Natural killer cell treated with Interleukin-12 subunit alpha and Interleukin-12 subunit beta and Interleukin-15 and Interleukin-18, amount 100 ng/mL, for 72 hours (primary cell): ENCODE results near the gene AQP3. TPM values are rescaled to one million over a fixed set of nuclear protein-coding genes. Genes with fewer than 3 reads are reported as not detected.
"Not testable (repeated sequence)": the region's sequence is repeated elsewhere in the genome, so short reads cannot be mapped to it uniquely, and the experiment has no call there.

ENCODE experiments used
- ATAC-seq, 2 donors: fragments of 150-1000 bp; cut with Tn5 transposase in 1 of 2; sonication (Bioruptor Pico), chemical (Tn5 transposase) in 1 of 2; 2 replicates each; pipeline ENCODE4 v1.10.0; 2021
- DNase-seq: peaks from one replicate; pipeline ENCODE4 v3.0.0; 2022; ENCODE audit warnings: low spot score
- H3K27ac Mint-ChIP-seq, 2 donors: 1 replicate in 1 of 2; 2 replicates in 1 of 2; pipeline ENCODE4 v1.8.0; 2022; ENCODE audit warnings: mixed read lengths in 2 of 2, mild to moderate bottlenecking in 1 of 2, moderate library complexity in 1 of 2
- H3K27me3 Mint-ChIP-seq, 2 donors: 1 replicate in 1 of 2; 2 replicates in 1 of 2; pipeline ENCODE4 v1.8.0; 2022; ENCODE audit warnings: mixed read lengths in 2 of 2
- H3K36me3 Mint-ChIP-seq: one replicate; pipeline ENCODE4 v1.8.0; 2022; ENCODE audit warnings: mixed read lengths
- H3K4me1 Mint-ChIP-seq, 2 donors: 1 replicate in 1 of 2; 2 replicates in 1 of 2; pipeline ENCODE4 v1.8.0; 2022; ENCODE audit warnings: low read depth in 2 of 2, mixed read lengths in 2 of 2, mild to moderate bottlenecking in 1 of 2
- H3K4me3 Mint-ChIP-seq: one replicate; pipeline ENCODE4 v1.8.0; 2022; ENCODE audit warnings: mixed read lengths
- H3K9me3 Mint-ChIP-seq: 2 replicates; pipeline ENCODE4 v1.8.0; 2022; ENCODE audit warnings: mixed read lengths
- total RNA-seq, 2 donors: library from RNA; stranded (reverse); gene quantifications; one replicate each; pipeline ENCODE4 v1.2.3, GENCODE V29; 2022

AQP3 gene
- total RNA-seq, 2 donors from 2014 or later: 1.4 to 1.9 TPM

DNA sequence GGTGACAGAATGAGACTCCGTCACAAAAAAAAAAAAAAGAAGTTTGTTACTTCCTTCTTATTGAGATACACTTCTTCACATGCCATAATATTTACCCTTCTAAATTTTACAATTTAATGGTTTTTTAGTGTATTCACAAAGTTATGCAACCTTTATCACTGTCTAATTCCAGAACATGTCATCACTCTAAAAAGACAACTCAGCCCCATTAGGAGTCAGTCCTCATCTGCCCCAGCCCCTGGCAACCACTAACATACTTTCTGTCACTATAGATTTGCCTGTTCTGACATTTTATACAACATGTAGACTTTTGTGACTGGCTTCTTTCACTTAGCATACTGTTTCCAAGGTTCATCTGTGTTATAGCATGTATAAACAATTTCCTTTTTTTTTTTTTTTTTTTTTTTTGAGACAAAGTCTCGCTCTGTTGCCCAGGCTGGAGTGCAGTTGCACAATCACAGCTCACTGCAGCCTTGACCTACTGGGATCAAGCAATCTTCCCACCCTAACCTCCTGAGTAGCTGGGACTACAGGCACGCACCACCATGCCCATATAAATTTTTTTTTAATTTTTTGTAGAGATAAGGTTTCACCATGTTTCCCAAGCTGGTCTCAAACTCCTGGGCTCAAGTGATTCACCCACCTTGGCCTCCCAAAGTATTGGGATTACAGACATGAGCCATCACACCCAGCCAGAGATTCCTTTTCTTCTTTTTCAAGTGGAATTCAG lies 18.0 kb downstream of the AQP3 start:
- Mint-ChIP-seq H3K4me1 (peaks cover 5 to 9% of the 10 kb centered on the region in 2 donors), H3K27ac (no peak overlapping the region), H3K36me3 (no peaks in the 10 kb centered on the region), H3K9me3 (no peaks in the 10 kb centered on the region), H3K27me3 (no peaks in the 10 kb centered on the region), H3K4me3 (no peak overlapping the region)
- ATAC-seq (no peak), DNase-seq (no peak)

DNA sequence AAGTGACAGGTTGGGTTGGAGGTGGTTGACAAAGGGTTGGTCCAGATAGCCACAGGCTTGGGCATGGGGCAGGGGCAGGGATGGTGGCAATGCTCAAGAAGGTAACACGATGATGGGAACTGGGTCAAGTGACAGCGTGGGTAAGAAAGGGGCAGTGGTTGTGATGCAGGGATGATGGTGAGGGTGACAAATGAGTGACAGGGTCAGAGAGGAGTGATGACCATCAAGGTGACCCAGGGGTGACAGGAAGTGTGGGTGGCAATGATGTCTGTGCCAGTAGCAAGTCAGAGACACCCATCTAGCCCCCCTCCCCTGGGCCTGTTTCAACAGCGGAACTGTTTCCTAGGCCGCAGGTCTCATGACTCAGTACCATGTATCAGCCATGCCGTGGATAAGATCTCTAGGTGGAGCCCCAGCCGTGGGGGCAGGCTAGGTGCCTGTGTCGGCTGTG lies 20.5 kb downstream of the AQP3 start:
- no peaks in the 10 kb centered on the region for H3K27me3 Mint-ChIP-seq
- H3K4me3 Mint-ChIP-seq: no peak overlapping the region
- peak; percentile 74 to 86 for ATAC-seq
- no peak for DNase-seq
- peaks cover 5 to 9% of the 10 kb centered on the region in 2 donors for H3K4me1 Mint-ChIP-seq
- peak overlapping the region in 1 of 2 donors; percentile 1 for H3K27ac Mint-ChIP-seq
- H3K36me3 Mint-ChIP-seq: no peaks in the 10 kb centered on the region
- H3K9me3 Mint-ChIP-seq: no peaks in the 10 kb centered on the region

DNA sequence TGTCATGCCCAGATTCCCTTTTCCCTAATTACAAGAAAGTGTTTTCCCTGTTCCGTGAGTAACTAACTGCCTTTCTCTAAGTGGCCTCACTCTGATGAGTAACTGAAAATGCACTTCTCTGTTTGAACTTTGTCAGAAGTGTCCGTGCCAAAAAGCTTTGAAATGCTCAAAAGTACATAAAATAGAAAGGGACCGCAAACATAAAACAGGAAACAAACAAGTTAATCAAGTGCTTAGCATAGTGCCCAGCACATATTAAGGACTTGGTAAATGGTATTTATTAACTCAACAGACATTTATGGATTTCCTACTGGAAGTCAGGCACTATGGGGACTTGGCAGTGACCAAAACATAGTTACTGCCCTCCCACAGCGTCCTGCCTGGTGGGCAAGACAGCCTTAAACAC lies 22.3 kb downstream of the AQP3 start:
- H3K27me3 Mint-ChIP-seq: peaks cover 0 to 4% of the 10 kb centered on the region in 2 donors
- H3K4me3 Mint-ChIP-seq: no peak overlapping the region
- H3K36me3 Mint-ChIP-seq: no peaks in the 10 kb centered on the region
- DNase-seq (no peak), ATAC-seq (no peak)
- H3K4me1 Mint-ChIP-seq: peaks cover 5 to 9% of the 10 kb centered on the region in 2 donors
- H3K9me3 Mint-ChIP-seq: no peaks in the 10 kb centered on the region
- no peak overlapping the region for H3K27ac Mint-ChIP-seq

DNA sequence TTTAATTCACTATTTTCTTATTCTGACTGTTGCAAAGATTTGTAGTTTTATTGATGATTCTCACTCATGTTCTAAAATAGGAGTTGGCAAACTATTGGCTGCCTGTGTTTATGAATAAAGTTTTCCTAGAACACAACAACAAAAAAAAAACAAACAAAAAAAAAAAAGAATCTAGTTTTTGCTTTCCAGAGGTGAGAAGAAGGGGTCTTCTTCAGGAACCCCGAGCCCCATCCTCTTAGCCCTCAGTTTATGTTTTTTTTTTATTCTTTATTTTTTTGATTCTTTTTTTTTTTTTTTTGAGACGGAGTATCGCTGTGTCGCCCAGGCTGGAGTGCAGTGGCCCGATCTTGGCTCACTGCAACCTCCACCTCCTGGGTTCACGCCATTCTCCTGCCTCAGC lies 22.9 kb downstream of the AQP3 start:
- H3K4me3 Mint-ChIP-seq: not testable (repeated sequence)

DNA sequence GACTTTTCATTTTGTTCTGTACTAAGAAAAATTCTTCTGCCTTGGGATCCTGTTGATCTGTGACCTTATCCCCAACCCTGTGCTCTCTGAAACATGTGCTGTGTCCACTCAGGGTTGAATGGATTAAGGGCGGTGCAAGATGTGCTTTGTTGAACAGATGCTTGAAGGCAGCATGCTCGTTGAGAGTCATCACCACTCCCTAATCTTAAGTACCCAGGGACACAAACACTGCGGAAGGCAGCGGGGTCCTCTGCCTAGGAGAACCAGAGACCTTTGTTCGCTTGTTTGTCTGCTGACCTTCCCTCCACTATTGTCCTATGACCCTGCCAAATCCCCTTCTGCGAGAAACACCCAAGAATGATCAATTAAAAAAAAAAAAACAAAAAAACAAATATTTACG lies 23.4 kb downstream of the AQP3 start:
- H3K36me3 Mint-ChIP-seq, DNase-seq, H3K27ac Mint-ChIP-seq, ATAC-seq, H3K27me3 Mint-ChIP-seq, H3K4me3 Mint-ChIP-seq, H3K9me3 Mint-ChIP-seq, H3K4me1 Mint-ChIP-seq: not testable (repeated sequence)

More for the DNA sequence above, 22.9 kb downstream of the AQP3 start:
- not testable (repeated sequence) for H3K4me1 Mint-ChIP-seq, ATAC-seq, H3K27me3 Mint-ChIP-seq, H3K9me3 Mint-ChIP-seq, H3K27ac Mint-ChIP-seq, H3K36me3 Mint-ChIP-seq, DNase-seq

DNA sequence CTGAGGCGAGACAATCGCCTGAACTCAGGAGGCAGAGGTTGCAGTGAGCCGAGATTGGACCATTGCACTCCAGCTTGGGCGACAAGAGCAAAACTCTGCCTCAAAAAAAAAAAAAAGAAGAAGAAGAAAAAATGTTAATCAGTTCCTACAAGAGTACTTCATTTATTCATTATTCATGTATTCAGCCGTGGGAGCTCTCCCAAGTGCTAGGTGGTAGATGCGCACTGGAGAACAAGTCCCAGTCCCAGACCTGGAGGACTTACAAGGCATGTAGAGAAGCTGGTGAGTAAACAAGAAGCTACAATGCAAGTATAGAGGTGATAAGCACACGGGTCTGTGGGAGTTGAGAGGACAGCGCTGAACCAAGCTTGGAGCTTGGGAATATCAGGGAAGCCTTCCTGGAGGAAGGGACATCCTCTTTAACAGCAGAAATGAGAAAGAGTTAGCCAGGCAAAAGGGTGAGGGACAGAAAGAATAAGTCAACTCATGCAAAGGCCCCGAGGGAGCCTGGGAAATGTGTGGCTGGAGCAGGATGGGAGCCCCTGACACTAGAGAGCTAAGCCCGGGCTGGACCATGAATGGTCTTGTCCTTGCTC lies 27.6 kb downstream of the AQP3 start:
- Mint-ChIP-seq H3K4me3 (no peak overlapping the region), H3K27ac (peak overlapping the region in 1 of 2 donors; percentile 6), H3K4me1 (peaks cover 6 to 17% of the 10 kb centered on the region in 2 donors), H3K9me3 (no peaks in the 10 kb centered on the region), H3K27me3 (peaks cover 3 to 7% of the 10 kb centered on the region in 2 donors), H3K36me3 (no peaks in the 10 kb centered on the region)
- ATAC-seq (no peak), DNase-seq (no peak)

DNA sequence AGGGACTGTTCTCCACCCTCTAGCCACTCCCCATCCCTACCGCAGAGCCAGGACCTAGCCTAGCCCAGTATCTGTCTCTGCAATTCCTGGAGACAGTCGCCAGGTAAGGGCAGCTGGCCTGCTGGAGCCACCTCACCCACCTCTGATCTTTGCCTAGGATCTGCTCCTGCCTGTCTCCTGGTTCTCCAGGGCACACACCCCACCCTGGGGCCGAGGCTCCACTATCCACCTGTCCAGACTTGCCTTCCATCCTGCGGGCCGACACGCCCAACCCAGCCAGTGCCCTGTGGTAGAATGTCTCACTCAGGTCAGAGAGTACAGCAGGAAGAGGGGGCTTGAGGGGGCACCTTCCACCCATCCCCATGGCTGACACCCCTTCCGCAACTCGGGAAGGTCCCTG lies 29.3 kb downstream of the AQP3 start:
- DNase-seq (no peak), ATAC-seq (no peak)
- H3K4me3 Mint-ChIP-seq: no peak overlapping the region
- H3K27ac Mint-ChIP-seq: no peak overlapping the region
- no peaks in the 10 kb centered on the region for H3K36me3 Mint-ChIP-seq
- peaks cover 6 to 17% of the 10 kb centered on the region in 2 donors for H3K4me1 Mint-ChIP-seq
- peaks cover 3 to 7% of the 10 kb centered on the region in 2 donors for H3K27me3 Mint-ChIP-seq
- H3K9me3 Mint-ChIP-seq: no peaks in the 10 kb centered on the region

DNA sequence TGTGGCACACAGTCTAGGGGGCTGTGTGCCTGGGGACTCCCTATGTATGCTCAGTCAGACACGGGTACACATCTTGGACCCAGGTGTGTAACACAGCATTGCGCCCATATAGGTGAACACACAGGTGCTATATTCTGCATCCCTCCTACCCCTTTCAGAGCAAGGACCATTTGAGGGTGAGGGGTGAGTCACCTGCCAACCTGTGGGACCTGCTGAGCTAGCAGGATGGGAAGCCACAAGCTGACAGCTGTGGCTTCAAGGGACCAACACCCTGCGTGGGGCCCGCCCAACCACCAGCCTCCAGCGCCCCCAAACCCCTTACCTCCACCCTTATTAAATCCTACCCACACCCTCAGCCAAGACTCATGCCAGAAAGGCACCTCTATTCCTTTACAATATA lies 30.4 kb downstream of the AQP3 start:
- DNase-seq (no peak), ATAC-seq (no peak)
- no peaks in the 10 kb centered on the region for H3K36me3 Mint-ChIP-seq
- H3K4me1 Mint-ChIP-seq: peaks cover 6 to 17% of the 10 kb centered on the region in 2 donors
- no peaks in the 10 kb centered on the region for H3K9me3 Mint-ChIP-seq
- peaks cover 3 to 7% of the 10 kb centered on the region in 2 donors for H3K27me3 Mint-ChIP-seq
- H3K4me3 Mint-ChIP-seq: no peak overlapping the region
- no peak overlapping the region for H3K27ac Mint-ChIP-seq

DNA sequence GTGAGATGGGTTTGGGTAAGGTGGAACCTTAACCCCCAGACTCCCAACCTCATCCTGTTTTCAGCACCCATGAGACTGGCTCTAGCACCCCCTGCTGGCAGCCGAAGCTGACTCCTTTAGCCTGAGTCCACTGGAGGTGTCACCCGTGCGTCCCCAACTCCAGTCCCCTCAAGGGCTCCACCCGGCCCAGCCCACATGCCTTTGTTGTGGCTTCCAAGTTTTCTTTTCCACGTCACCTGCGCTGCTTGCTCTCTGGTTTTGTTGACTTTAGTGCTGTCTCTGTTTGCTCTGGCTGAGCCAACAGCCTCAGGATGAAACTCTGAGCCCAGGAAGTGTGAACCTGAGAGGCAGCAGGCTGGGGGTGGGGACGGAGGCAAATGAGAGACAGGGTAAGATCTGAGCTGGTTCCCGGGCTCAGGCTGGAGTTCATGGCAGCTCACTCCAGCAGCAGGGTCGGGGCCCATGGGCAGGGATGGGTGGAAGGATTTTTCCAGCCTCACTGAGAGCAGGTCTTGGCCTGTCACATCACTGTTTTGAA lies 31.8 kb downstream of the AQP3 start:
- H3K36me3 Mint-ChIP-seq: no peaks in the 10 kb centered on the region
- H3K4me3 Mint-ChIP-seq: peak overlapping the region; percentile 20
- no peaks in the 10 kb centered on the region for H3K9me3 Mint-ChIP-seq
- H3K27ac Mint-ChIP-seq: peak overlapping the region in 1 of 2 donors; percentile 2
- H3K4me1 Mint-ChIP-seq: peaks cover 6 to 17% of the 10 kb centered on the region in 2 donors
- H3K27me3 Mint-ChIP-seq: peaks cover 3 to 7% of the 10 kb centered on the region in 2 donors
- peak; percentile 75 for DNase-seq
- peak; percentile 71 to 78 for ATAC-seq

DNA sequence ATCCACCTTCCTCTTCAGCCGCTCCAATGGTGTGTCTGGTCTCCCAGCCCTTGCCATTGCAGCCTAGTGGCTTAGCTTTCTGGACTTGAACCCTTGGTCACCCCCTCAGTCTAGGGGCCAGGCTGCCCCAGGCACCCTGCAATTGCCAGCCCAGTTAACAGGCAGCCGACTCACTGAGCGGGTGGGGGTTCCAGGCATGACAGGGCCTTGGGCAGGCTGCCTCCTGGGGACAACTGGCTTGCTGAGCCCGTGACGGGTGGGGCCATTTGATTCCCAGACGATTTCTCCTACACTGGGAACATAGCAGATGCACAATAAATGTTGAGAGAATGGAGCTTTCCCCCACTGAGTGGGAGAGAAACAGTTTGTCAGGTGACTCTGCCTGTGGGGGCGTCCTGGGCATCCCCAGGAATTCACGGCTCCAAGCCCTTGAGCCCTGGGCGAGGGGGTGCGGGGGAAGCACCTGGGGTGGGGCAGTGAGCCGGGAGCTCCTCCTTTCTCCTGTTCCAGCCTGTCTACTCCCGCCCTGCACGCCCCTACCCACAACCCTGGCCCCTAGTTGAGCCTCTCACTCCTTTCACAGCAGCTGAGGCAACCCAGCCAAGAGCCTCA lies 32.4 kb downstream of the AQP3 start:
- peaks cover 2 to 3% of the 10 kb centered on the region in 2 donors for H3K27me3 Mint-ChIP-seq
- peak overlapping the region; percentile 20 for H3K4me3 Mint-ChIP-seq
- no peaks in the 10 kb centered on the region for H3K36me3 Mint-ChIP-seq
- ATAC-seq: no peak
- H3K9me3 Mint-ChIP-seq: no peaks in the 10 kb centered on the region
- DNase-seq: no peak
- H3K27ac Mint-ChIP-seq: peak overlapping the region in 1 of 2 donors; percentile 2
- peaks cover 6 to 17% of the 10 kb centered on the region in 2 donors for H3K4me1 Mint-ChIP-seq

DNA sequence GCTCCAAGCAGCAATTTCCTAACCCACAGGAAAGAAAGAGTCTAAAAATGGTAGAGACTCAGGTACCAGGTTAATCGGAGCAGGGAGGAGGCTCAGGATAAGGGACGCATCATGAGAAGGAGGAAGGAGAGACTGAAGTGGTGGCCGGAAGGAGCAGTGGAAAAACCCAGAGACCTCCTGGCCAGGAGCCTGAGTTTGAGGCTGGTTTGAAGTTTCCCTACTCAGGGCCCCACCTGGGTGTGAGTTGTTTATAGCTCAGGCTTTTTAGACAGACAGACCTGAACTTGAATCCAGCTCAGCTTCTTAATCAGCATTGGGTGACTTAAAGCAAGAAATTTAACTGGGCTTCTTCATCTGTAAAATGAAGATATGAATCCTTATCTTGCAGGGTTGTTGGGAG lies 33.1 kb downstream of the AQP3 start:
- Mint-ChIP-seq H3K9me3 (no peaks in the 10 kb centered on the region), H3K27ac (no peak overlapping the region), H3K27me3 (peaks cover 0 to 3% of the 10 kb centered on the region in 2 donors), H3K36me3 (no peaks in the 10 kb centered on the region), H3K4me1 (peaks cover 6 to 17% of the 10 kb centered on the region in 2 donors), H3K4me3 (no peak overlapping the region)
- DNase-seq (no peak), ATAC-seq (no peak)

DNA sequence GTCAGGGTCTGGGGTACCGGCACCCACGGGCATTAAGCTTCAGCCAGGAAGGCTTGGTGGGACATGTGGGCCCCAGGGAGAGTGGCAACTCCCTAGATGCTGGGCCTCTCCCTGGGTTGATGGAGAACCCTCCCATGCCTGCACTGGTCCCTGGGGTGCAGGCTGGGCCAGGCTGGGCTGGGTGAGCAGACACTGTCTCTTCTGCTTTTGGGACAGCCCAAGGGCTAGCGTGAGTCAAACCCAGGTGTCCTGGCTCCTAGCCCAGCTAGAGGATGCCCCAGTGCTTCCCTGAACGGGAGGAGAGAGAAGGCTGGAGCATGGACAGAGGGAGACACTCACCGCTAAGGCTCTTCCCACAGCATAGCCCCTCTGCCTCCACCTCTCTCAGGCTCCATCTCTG lies 39.3 kb downstream of the AQP3 start:
- Mint-ChIP-seq H3K27ac (no peak overlapping the region), H3K4me1 (no peaks in the 10 kb centered on the region), H3K36me3 (no peaks in the 10 kb centered on the region), H3K4me3 (no peak overlapping the region), H3K9me3 (no peaks in the 10 kb centered on the region), H3K27me3 (no peaks in the 10 kb centered on the region)
- ATAC-seq: peak; percentile 18 to 50
- no peak for DNase-seq

DNA sequence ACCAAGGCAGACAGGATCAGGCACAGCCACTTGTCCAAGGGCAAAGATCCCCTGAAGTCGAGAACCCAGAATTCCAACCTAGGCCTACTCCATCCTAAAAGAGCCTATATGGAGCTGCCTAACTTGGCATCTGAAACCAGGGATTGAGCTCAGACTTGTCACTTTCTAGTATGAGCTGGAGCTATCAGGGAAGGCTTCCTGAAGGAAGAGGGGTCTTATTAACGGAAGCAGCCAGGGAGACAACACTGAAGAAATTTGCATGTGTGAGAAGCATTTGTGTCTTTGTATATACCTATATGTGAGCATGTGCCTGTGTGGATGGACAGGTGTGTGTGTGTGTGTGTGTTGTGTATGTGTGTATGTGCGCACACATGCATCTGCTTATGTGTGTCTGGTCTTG lies 40.3 kb downstream of the AQP3 start:
- H3K9me3 Mint-ChIP-seq: no peaks in the 10 kb centered on the region
- no peak overlapping the region for H3K4me3 Mint-ChIP-seq
- H3K4me1 Mint-ChIP-seq: no peaks in the 10 kb centered on the region
- no peak overlapping the region for H3K27ac Mint-ChIP-seq
- H3K27me3 Mint-ChIP-seq: no peaks in the 10 kb centered on the region
- ATAC-seq (no peak), DNase-seq (no peak)
- no peaks in the 10 kb centered on the region for H3K36me3 Mint-ChIP-seq
